Measurements from ENCODE around the gene TECPR2. TPM values are rescaled to one million over a fixed set of nuclear protein-coding genes. Genes with fewer than 3 reads are reported as not detected.

The TECPR2 gene
- total RNA-seq, 1 donor from 2014 or later = 5.1 TPM

DNA sequence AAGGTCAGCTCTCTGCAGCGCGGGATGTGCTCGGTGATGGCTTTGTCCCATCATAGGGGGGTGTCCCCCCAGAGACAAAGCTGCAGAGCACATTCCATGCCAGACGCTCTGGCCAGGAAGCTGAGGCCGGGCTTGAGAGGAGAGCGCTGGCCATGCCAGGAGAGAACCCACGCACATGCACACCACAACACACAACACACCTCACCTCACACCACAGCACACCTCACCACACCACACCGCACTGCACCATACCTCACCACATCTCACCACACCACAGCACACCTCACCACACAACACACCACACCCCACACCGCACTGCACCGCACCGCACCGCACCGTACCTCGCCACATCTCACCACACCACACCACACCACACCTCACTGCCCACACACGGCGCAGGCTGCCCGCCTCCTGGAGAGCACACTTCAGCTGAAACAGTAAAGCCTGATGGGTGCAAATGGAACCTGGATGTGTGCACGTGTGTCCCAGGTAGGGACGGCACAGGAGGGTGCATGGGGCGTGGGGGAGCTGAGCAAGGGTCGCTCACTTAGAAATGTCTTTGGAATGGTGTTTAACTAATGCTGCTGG is 136.0 kb downstream of the TECPR2 start:
- no peak overlapping the region for H3K4me3 ChIP-seq (ENCODE audit: low read depth, low read length)
- no peak for DNase-seq (ENCODE audit: low read depth)
- TF ChIP-seq, protein P1, sequence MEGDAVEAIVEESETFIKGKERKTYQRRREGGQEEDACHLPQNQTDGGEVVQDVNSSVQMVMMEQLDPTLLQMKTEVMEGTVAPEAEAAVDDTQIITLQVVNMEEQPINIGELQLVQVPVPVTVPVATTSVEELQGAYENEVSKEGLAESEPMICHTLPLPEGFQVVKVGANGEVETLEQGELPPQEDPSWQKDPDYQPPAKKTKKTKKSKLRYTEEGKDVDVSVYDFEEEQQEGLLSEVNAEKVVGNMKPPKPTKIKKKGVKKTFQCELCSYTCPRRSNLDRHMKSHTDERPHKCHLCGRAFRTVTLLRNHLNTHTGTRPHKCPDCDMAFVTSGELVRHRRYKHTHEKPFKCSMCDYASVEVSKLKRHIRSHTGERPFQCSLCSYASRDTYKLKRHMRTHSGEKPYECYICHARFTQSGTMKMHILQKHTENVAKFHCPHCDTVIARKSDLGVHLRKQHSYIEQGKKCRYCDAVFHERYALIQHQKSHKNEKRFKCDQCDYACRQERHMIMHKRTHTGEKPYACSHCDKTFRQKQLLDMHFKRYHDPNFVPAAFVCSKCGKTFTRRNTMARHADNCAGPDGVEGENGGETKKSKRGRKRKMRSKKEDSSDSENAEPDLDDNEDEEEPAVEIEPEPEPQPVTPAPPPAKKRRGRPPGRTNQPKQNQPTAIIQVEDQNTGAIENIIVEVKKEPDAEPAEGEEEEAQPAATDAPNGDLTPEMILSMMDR (conservative IDR thresholded peaks at IDR 0.05; ENCODE audit: low read depth, low read length) = no peak

DNA sequence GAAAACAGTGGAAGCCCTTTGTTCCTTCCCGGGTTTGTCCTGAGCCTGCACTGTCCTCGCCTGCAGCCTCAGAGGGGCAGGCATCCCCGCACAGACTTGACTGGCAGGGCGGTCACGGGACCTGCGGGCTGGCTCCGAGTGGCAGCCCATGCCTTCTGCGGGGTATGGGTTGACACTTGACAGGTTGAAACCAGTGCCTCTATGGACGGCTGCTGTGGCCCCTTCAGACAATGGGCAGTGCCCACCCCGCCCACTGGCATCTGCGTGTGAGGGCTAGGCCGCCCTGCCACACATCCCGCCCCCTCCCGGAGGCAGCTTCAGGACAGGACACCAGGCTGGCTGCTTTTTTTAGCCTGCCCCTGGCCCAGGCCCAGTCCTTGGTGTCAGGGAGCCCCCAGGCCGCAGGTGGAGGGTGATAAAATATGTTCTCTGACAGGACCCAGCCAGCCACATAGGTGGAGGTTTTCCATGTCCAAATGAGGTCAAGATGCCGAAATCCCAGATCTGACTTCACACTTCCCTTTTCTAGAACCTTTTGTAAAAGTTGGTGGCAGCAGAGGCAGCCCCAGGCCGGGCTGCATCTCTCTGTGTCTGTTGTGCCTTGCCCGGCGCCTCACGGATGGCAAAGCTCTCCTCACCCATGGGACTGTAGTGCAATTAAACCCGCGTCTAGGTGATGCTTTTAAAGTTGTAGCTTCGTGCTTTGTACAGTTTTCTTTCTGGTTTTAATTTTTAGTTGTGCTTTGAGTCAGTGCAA is 136.8 kb downstream of the TECPR2 start:
- no peak for DNase-seq (ENCODE audit: low read depth)
- TF ChIP-seq, protein P1 (conservative IDR thresholded peaks at IDR 0.05; ENCODE audit: low read depth, low read length) = no peak
- no peak overlapping the region for H3K4me3 ChIP-seq (ENCODE audit: low read depth, low read length)

GRCh38 chr14:102500158-102500662 is 137.5 kb downstream of the TECPR2 start:
- DNase-seq (ENCODE audit: low read depth) = no peak
- no peak overlapping the region for H3K4me3 ChIP-seq (ENCODE audit: low read depth, low read length)
- TF ChIP-seq, protein P1 (conservative IDR thresholded peaks at IDR 0.05; ENCODE audit: low read depth, low read length) = no peak

DNA sequence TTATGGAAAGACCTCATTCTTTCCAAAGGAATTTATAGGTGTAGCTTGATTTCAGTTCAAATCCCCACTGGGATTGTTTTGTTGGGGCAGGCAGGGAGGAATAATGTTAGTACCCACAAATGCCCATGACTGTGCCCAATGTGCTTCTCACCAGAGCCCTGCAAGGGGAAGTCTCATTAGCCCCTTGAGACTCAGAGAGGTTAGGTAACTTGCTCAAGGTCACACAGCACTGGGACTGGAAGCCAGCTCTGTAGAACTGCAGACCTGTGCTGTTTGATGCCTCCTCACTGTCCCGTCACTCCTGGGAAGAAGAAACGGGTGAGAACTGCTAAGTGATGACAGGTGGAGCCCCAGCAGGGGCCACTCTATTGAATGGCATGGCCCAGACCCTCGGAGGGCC is 138.0 kb downstream of the TECPR2 start:
- DNase-seq (ENCODE audit: low read depth) = no peak
- TF ChIP-seq, protein P1 (conservative IDR thresholded peaks at IDR 0.05; ENCODE audit: low read depth, low read length) = no peak
- no peak overlapping the region for H3K4me3 ChIP-seq (ENCODE audit: low read depth, low read length)

GRCh38 chr14:102501751-102502315 is 139.1 kb downstream of the TECPR2 start:
- H3K4me3 ChIP-seq (ENCODE audit: low read depth, low read length) = no peak overlapping the region
- DNase-seq (ENCODE audit: low read depth) = no peak
- TF ChIP-seq, protein P1 (conservative IDR thresholded peaks at IDR 0.05; ENCODE audit: low read depth, low read length) = no peak

GRCh38 chr14:102502571-102502970 is 139.8 kb downstream of the TECPR2 start:
- no peak overlapping the region for H3K4me3 ChIP-seq (ENCODE audit: low read depth, low read length)
- no peak for DNase-seq (ENCODE audit: low read depth)
- TF ChIP-seq, protein P1 (conservative IDR thresholded peaks at IDR 0.05; ENCODE audit: low read depth, low read length) = no peak

Measured in epithelial cell of proximal tubule (primary cell).